HG02571 (cell line): ENCODE results near the gene EIF4G3.
"Not testable (repeated sequence)": the region's sequence is repeated elsewhere in the genome, so short reads cannot be mapped to it uniquely, and the experiment has no call there.

Source experiments
- ATAC-seq: cut with Tn5 transposase; IDR thresholded peaks from one replicate; pipeline ENCODE4 v1.9.1; 2021; ENCODE audit warnings: mild to moderate bottlenecking, moderate library complexity; ENCODE audit not compliant: unreplicated experiment

Gene EIF4G3

GRCh38 chr1:21034725-21035628, 141.7 kb downstream of the EIF4G3 start:
- no peak for ATAC-seq

GRCh38 chr1:21032741-21033140, 144.0 kb downstream of the EIF4G3 start:
- ATAC-seq, result no peak

- no peak for ATAC-seq
These were observed 146.5 kb downstream of the EIF4G3 start for GRCh38 chr1:21030181-21030580.

GRCh38 chr1:21028520-21029145, 148.1 kb downstream of the EIF4G3 start:
- ATAC-seq, result no peak

DNA sequence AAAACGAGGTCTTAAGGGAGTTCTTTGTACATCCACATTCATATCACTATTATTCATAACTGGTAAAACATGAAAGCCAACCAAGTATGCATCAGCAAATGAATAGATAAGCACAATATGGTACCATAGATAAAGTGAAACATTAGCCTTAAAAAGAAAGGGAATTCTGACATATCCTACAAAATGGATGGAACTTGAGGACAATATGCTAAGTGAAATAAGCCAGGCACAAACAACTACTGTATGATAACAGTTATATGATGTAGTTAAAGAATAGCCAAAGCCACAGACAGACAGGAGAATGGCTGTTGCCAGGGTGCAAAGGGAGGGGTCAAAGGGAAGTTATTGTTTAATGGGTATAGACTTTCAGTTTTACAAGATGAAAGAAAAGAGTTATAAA, 148.9 kb downstream of the EIF4G3 start:
- no peak for ATAC-seq

- no peak for ATAC-seq
These were observed 151.8 kb downstream of the EIF4G3 start for GRCh38 chr1:21024918-21025317.

GRCh38 chr1:21024136-21024896, 152.4 kb downstream of the EIF4G3 start:
- not testable (repeated sequence) for ATAC-seq

DNA sequence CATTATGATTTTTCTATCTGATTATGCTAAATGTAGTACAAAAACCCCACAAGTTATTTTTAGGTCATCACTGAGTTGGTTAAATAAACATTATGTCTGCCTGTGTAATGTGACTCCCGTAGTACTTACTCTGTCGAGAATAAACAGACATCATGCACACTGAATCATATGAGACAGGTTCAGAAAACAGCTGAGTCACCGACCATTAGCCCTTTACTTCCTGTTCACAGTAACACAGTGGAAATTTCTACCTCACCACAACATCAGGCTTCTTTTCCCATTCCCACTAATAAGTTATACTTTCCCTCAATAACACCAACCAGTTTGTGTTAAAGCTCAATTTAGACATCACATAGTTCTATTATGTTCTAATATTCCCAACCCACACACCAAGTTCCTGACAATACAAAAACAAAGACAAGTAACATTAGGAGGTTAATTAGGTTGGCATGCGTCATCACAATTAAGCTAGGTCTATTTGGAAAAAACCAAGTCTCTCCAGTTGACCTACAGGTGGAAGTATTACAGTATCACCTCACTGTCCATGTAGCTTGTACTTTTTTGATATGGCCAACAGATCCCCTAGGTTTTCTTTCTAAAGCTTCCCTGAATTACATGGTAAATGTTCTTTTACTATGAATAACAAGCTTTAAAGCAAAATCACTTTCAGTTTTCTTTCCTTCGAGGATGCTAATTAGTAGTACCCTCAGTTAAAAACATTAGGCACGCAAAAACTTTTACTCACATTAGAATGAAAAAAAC, 154.2 kb downstream of the EIF4G3 start:
- peak; percentile 82 for ATAC-seq

DNA sequence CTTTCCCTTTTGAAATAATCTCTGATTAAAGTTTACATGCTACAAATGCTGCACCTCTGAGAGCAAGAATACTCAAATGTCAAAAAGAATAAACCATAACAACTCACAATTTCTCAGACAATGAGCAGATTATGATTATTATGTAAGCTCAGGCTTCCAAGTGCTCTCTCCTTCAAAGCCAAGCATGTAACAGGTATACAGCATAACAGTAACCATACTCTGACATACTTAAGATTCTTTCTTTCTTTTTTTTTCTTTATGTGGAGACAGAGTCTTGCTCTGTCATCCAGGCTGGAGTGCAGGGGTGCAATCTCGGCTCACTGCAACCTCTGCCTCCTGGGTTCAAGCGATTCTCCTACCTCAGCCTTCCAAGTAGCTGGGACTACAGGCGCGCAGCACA, 155.4 kb downstream of the EIF4G3 start:
- ATAC-seq, result no peak

GRCh38 chr1:21020151-21020550, 156.5 kb downstream of the EIF4G3 start:
- ATAC-seq, result no peak

DNA sequence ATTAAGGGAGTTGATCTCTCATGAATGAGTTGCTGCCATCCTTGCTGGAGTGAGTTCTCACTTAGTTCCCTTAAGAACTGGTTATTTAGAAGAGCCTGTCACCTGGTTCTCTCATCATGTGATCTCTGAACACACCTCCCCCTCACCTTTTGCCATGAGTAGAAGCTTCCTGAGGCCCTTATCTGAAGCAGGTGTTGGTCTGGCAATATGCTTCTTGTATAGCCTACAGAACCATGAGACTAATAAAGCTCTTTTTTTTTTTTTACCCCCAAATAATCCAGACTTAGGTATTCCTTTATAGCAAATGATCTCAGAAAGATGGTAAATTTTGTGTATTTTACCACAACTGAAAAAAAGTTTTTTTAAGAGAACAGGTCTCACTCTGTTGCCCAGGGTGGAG, 158.0 kb downstream of the EIF4G3 start:
- no peak for ATAC-seq

DNA sequence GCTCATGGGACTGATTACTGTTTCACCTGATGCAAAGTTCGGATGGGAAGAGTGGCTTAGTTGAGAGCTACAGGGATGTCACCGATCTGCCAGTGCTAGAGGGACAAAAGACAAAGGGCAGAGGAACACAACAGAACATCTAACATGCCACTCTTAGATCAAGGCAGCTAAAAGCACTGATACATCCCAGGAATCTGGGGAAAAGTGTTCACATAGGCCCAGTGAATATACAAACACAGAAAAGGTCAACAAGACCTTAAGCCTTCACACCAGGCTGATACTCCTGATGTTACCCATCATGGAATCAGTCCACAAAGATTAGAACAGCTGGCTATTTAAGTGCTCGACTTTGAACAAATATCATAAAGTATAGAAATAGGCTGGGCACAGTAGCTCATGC, 163.2 kb downstream of the EIF4G3 start:
- ATAC-seq, result no peak

- no peak for ATAC-seq
These were observed 163.8 kb downstream of the EIF4G3 start for GRCh38 chr1:21012937-21013336.

GRCh38 chr1:21007876-21008275, 168.8 kb downstream of the EIF4G3 start:
- no peak for ATAC-seq

GRCh38 chr1:21005466-21006239, 171.0 kb downstream of the EIF4G3 start:
- ATAC-seq, result no peak

GRCh38 chr1:21003281-21004045, 173.2 kb downstream of the EIF4G3 start:
- no peak for ATAC-seq

- ATAC-seq, result no peak
These were observed 175.7 kb downstream of the EIF4G3 start for GRCh38 chr1:21001042-21001441.

GRCh38 chr1:21000245-21000594, 176.5 kb downstream of the EIF4G3 start:
- ATAC-seq, result no peak

- no peak for ATAC-seq
These were observed 177.0 kb downstream of the EIF4G3 start for GRCh38 chr1:20999525-21000244.
